B cell (primary cell): ENCODE data around the gene ELMO1.

ENCODE experiments used
- EZH2 ChIP-seq: IDR thresholded peaks from 2 replicates; pipeline ENCODE4 v1.6.1; 2012; ENCODE audit warnings: borderline replicate concordance, low read depth, mild to moderate bottlenecking, moderate library complexity, low read length; ENCODE audit not compliant: insufficient read depth, poor library complexity, severe bottlenecking
- TF ChIP-seq, protein P1 (sequence below): fragments of 200-600 bp; IDR thresholded peaks from one replicate; pipeline ENCODE4 v1.8.0; 2022; ENCODE audit warnings: antibody characterized with exemption, mild to moderate bottlenecking

DNA sequence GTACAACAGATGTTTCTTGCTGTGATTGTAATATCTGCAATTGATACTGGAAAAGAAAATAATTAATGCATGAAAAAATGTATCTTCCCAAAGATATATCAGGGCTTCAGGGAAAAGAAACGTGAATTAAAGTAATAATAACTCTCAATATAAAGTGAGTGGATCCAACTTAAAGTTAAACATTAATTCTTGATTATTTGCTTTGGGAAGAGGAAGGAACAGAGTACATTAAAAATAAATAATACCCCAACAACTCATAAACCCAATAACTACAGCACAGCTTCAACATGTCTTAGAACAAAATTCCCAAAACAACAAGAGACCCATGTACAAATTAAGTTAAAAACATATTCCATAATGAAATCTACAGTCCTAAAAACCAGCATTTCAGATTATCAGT lies 33.0 kb downstream of the ELMO1 start:
- TF ChIP-seq EZH2 = no peak
- TF ChIP-seq, protein P1, sequence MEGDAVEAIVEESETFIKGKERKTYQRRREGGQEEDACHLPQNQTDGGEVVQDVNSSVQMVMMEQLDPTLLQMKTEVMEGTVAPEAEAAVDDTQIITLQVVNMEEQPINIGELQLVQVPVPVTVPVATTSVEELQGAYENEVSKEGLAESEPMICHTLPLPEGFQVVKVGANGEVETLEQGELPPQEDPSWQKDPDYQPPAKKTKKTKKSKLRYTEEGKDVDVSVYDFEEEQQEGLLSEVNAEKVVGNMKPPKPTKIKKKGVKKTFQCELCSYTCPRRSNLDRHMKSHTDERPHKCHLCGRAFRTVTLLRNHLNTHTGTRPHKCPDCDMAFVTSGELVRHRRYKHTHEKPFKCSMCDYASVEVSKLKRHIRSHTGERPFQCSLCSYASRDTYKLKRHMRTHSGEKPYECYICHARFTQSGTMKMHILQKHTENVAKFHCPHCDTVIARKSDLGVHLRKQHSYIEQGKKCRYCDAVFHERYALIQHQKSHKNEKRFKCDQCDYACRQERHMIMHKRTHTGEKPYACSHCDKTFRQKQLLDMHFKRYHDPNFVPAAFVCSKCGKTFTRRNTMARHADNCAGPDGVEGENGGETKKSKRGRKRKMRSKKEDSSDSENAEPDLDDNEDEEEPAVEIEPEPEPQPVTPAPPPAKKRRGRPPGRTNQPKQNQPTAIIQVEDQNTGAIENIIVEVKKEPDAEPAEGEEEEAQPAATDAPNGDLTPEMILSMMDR = no peak
